ENCODE results near the gene LRIT1.
A peak's percentile ranks its signal among the peaks of the same experiment; 100 is the strongest.

The LRIT1 gene

DNA sequence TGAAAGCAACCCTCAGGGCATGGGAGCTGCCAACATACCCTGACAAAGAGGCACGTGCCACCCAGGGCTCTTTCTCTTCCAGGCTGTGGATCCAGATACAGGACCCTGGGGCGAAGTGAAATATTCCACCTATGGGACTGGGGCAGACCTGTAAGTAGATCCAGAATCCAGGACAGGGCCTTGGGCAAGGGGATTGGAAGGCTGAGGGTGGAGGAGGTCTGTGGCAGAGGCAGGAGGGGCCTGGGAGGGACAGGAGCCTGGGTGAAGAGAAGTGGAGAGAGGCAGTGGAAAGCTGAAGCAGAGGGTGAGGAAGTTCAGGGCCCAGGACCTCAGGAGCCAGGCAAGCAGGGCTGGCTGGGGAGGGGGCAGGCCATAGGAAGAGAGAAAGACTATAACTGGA lies 29.8 kb downstream of the LRIT1 start:
- no peaks in the 10 kb centered on the region for H3K9me3 ChIP-seq (ENCODE audit: insufficient read depth, low read length)
- H3K4me1 ChIP-seq (ENCODE audit: low read length), result 0 out of 2 replicates have a peak, but pooled peaks cover 4% of the 10 kb centered on the region
- H3K27ac ChIP-seq (ENCODE audit: low read length), result no peak overlapping the region
- H3K4me3 ChIP-seq (ENCODE audit: low read length), result no peak overlapping the region
- H3K79me2 ChIP-seq (ENCODE audit: low read length), result no peaks in the 10 kb centered on the region
- no peaks in the 10 kb centered on the region for H3K36me3 ChIP-seq (replicated peaks; ENCODE audit: low read depth, low read length)
- no peaks in the 10 kb centered on the region for H4K20me1 ChIP-seq (ENCODE audit: insufficient read depth, low read length)
- H3K27me3 ChIP-seq (ENCODE audit: low read depth, low read length), result peaks cover 15% of the 10 kb centered on the region; the same call in 1 of the 2 replicates
- no peak overlapping the region for H3K4me2 ChIP-seq (ENCODE audit: low read length)
- no peak overlapping the region for H2AFZ ChIP-seq (ENCODE audit: low read depth, low read length)
- TF ChIP-seq EZH2phosphoT487 (IDR thresholded peaks at IDR 0.05; ENCODE audit: low read depth), result no peak
- TF ChIP-seq, protein P1, sequence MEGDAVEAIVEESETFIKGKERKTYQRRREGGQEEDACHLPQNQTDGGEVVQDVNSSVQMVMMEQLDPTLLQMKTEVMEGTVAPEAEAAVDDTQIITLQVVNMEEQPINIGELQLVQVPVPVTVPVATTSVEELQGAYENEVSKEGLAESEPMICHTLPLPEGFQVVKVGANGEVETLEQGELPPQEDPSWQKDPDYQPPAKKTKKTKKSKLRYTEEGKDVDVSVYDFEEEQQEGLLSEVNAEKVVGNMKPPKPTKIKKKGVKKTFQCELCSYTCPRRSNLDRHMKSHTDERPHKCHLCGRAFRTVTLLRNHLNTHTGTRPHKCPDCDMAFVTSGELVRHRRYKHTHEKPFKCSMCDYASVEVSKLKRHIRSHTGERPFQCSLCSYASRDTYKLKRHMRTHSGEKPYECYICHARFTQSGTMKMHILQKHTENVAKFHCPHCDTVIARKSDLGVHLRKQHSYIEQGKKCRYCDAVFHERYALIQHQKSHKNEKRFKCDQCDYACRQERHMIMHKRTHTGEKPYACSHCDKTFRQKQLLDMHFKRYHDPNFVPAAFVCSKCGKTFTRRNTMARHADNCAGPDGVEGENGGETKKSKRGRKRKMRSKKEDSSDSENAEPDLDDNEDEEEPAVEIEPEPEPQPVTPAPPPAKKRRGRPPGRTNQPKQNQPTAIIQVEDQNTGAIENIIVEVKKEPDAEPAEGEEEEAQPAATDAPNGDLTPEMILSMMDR (IDR thresholded peaks at IDR 0.05; ENCODE audit: low read depth, low read length), result no peak
- no peak overlapping the region for H3K9ac ChIP-seq (ENCODE audit: low read length)

DNA sequence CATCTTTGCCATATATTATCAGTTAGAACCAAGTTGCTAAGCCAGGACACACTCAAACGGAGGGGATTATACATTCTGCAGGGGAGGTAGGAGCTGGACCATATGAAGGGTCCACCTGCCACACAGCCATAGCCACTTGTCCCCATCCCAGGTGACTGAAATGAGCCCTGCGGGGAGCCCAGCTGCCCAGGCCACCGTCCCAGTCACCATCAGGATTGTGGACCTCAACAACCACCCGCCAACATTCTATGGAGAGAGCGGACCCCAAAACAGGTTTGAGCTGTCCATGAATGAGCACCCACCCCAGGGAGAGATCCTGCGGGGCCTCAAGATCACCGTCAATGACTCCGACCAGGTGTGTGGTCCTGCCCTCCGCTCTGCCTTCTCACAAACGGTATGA lies 33.3 kb downstream of the LRIT1 start:
- Histone ChIP-seq H3K4me2 (ENCODE audit: low read length) (no peak overlapping the region), H2AFZ (ENCODE audit: low read depth, low read length) (no peak overlapping the region), H3K4me3 (ENCODE audit: low read length) (no peak overlapping the region), H3K79me2 (ENCODE audit: low read length) (no peaks in the 10 kb centered on the region), H4K20me1 (ENCODE audit: insufficient read depth, low read length) (no peaks in the 10 kb centered on the region), H3K9me3 (ENCODE audit: insufficient read depth, low read length) (no peaks in the 10 kb centered on the region), H3K4me1 (ENCODE audit: low read length) (no peaks in the 10 kb centered on the region), H3K36me3 (replicated peaks; ENCODE audit: low read depth, low read length) (no peaks in the 10 kb centered on the region), H3K27ac (ENCODE audit: low read length) (no peak overlapping the region), H3K9ac (ENCODE audit: low read length) (no peak overlapping the region), H3K27me3 (ENCODE audit: low read depth, low read length) (peaks cover 15% of the 10 kb centered on the region; the same call in 1 of the 2 replicates)
- TF ChIP-seq EZH2phosphoT487 (IDR thresholded peaks at IDR 0.05; ENCODE audit: low read depth), result no peak
- TF ChIP-seq, protein P1 (IDR thresholded peaks at IDR 0.05; ENCODE audit: low read depth, low read length), result no peak

DNA sequence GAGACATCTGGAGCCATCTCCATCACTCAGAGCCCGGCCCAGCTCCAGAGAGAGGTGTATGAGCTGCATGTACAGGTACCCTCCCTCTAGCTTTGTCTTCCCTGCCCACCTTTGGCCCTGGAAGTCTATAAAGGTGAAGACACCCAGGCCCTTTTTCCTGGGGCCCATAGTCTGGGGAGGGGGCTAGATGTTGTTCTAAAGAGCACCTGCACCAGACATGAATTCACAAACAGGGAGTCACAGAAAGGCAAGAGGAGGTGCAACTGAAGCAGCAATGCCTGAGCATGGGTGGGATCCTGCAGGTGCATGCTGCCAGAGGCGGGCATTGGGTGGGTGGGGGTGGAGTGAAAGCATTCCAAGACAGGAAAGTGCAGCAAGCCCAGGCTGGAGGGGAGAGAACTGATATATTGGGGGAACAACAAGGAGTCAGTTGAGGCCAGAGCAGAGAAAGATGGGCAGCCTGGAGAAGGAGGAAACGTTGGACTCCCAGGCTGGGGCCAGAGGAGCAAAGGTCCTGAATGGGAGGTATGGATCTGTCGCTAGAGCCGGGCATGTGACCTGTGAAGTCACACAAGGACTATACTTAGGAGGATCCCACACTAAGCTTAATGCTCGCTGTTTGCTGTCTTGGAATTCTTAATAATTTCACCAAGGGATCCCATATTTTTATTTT lies 35.4 kb downstream of the LRIT1 start:
- Histone ChIP-seq H4K20me1 (ENCODE audit: insufficient read depth, low read length) (no peaks in the 10 kb centered on the region), H3K9ac (ENCODE audit: low read length) (no peak overlapping the region), H3K27me3 (ENCODE audit: low read depth, low read length) (peaks cover 15% of the 10 kb centered on the region; the same call in 1 of the 2 replicates), H2AFZ (ENCODE audit: low read depth, low read length) (no peak overlapping the region), H3K4me3 (ENCODE audit: low read length) (no peak overlapping the region), H3K4me1 (ENCODE audit: low read length) (peaks cover 8% of the 10 kb centered on the region), H3K27ac (ENCODE audit: low read length) (no peak overlapping the region), H3K4me2 (ENCODE audit: low read length) (no peak overlapping the region), H3K9me3 (ENCODE audit: insufficient read depth, low read length) (no peaks in the 10 kb centered on the region), H3K36me3 (replicated peaks; ENCODE audit: low read depth, low read length) (no peaks in the 10 kb centered on the region), H3K79me2 (ENCODE audit: low read length) (no peaks in the 10 kb centered on the region)
- TF ChIP-seq EZH2phosphoT487 (IDR thresholded peaks at IDR 0.05; ENCODE audit: low read depth), result no peak
- TF ChIP-seq, protein P1 (IDR thresholded peaks at IDR 0.05; ENCODE audit: low read depth, low read length), result no peak

DNA sequence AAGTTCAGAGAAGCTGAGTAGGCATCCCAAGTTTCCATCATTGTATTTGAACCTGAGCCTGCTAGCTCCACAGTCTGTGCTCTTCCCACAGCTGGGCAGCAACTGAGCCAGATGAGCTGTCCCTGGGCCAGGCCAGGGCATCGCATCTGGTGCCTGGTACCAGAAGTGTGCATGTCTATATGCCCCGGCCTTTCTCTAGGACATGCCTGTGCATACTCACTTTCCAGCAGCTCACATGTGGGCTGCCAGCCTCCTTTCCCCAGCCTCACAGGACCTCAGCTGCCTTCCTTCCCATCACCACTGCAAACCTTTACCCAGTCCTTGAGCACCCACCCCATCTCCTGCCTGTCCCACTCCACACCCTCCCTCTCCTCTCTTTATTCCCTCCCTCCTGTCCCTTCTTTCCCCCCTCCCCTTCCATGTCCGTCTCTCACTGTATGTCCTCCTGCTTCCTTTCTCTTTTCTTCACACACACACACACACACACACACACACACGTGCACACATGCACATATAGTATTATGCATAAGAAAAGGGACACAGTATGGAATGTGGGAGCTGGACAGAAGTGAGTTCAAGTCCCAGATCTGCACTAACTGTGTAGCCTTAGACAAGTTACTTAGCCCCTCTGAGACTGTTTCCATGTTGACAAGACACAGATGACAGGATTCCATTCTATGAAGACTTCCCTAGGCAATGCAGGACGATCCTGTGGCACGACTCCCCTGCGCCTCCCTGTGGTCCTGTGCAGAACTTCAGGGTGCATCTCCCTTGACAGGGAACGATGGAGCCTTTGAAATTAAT lies 36.1 kb downstream of the LRIT1 start:
- H3K9ac ChIP-seq (ENCODE audit: low read length), result no peak overlapping the region
- no peaks in the 10 kb centered on the region for H3K36me3 ChIP-seq (replicated peaks; ENCODE audit: low read depth, low read length)
- H4K20me1 ChIP-seq (ENCODE audit: insufficient read depth, low read length), result no peaks in the 10 kb centered on the region
- H2AFZ ChIP-seq (ENCODE audit: low read depth, low read length), result no peak overlapping the region
- H3K9me3 ChIP-seq (ENCODE audit: insufficient read depth, low read length), result no peaks in the 10 kb centered on the region
- no peak for TF ChIP-seq EZH2phosphoT487 (IDR thresholded peaks at IDR 0.05; ENCODE audit: low read depth)
- TF ChIP-seq, protein P1 (IDR thresholded peaks at IDR 0.05; ENCODE audit: low read depth, low read length), result peak; percentile 81
- H3K27ac ChIP-seq (ENCODE audit: low read length), result no peak overlapping the region
- peaks cover 15% of the 10 kb centered on the region; the same call in 1 of the 2 replicates for H3K27me3 ChIP-seq (ENCODE audit: low read depth, low read length)
- peaks cover 14% of the 10 kb centered on the region for H3K4me1 ChIP-seq (ENCODE audit: low read length)
- H3K79me2 ChIP-seq (ENCODE audit: low read length), result no peaks in the 10 kb centered on the region
- H3K4me2 ChIP-seq (ENCODE audit: low read length), result no peak overlapping the region
- H3K4me3 ChIP-seq (ENCODE audit: low read length), result no peak overlapping the region

Data from OCI-LY3 (cell line).